ENCODE measurements around the gene CRISP3. TPM values are rescaled to one million over a fixed set of nuclear protein-coding genes. Genes with fewer than 3 reads are reported as not detected.

CRISP3 gene
- total RNA-seq, 5 donors from 2014 or later (not counting 1 experiment from before 2014, with no cell fraction given) = not detected

- Histone ChIP-seq H3K4me3 (ENCODE audit: control insufficient read depth in 1 of 2, extremely low read depth in 1 of 2, low read length in 1 of 2) (no peak overlapping the region), H3K27me3 (replicated peaks in 1 of 2; ENCODE audit: control insufficient read depth in 2 of 2, extremely low read depth in 1 of 2, insufficient read depth in 2 of 2, low read length in 1 of 2) (no peaks in the 10 kb centered on the region), H3K27ac (ENCODE audit: low read length) (no peak overlapping the region), H3K36me3 (ENCODE audit: control insufficient read depth in 2 of 2, extremely low read depth in 1 of 2, insufficient read depth in 1 of 2, low read length in 1 of 2) (no peaks in the 10 kb centered on the region), H3K4me1 (ENCODE audit: control insufficient read depth in 1 of 2, extremely low read depth in 1 of 2, insufficient read depth in 2 of 2, low read length in 2 of 2) (no peaks in the 10 kb centered on the region), H3K9me3 (no peaks in the 10 kb centered on the region)
- H3K36me3 Mint-ChIP-seq = no peaks in the 10 kb centered on the region
- H3K9me3 Mint-ChIP-seq = peaks cover 0 to 11% (median 5%) of the 10 kb centered on the region in 3 donors
- no peak for ATAC-seq (replicated peaks in 1 of 4)
- no peak for DNase-seq
- POLR2A ChIA-PET = no interaction called here
- no peaks in the 10 kb centered on the region for H3K27me3 Mint-ChIP-seq
- H3K27ac Mint-ChIP-seq = no peak overlapping the region
- no peaks in the 10 kb centered on the region for H3K4me1 Mint-ChIP-seq
- no peak overlapping the region for H3K4me3 Mint-ChIP-seq
- CTCF ChIA-PET = no interaction called here
Measured at GRCh38 chr6:49775043-49775442, 30.9 kb upstream of the CRISP3 start.

GRCh38 chr6:49772285-49772684, 28.1 kb upstream of the CRISP3 start:
- peaks cover 0 to 18% (median 5%) of the 10 kb centered on the region in 3 donors for H3K9me3 Mint-ChIP-seq
- Histone ChIP-seq H3K27me3 (replicated peaks in 1 of 2; ENCODE audit: control insufficient read depth in 2 of 2, extremely low read depth in 1 of 2, insufficient read depth in 2 of 2, low read length in 1 of 2) (no peaks in the 10 kb centered on the region), H3K36me3 (ENCODE audit: control insufficient read depth in 2 of 2, extremely low read depth in 1 of 2, insufficient read depth in 1 of 2, low read length in 1 of 2) (no peaks in the 10 kb centered on the region), H3K27ac (ENCODE audit: low read length) (no peak overlapping the region), H3K4me3 (ENCODE audit: control insufficient read depth in 1 of 2, extremely low read depth in 1 of 2, low read length in 1 of 2) (no peak overlapping the region), H3K4me1 (ENCODE audit: control insufficient read depth in 1 of 2, extremely low read depth in 1 of 2, insufficient read depth in 2 of 2, low read length in 2 of 2) (no peaks in the 10 kb centered on the region), H3K9me3 (no peaks in the 10 kb centered on the region)
- no peak overlapping the region for H3K4me3 Mint-ChIP-seq
- H3K27ac Mint-ChIP-seq = no peak overlapping the region
- ChIA-PET POLR2A (no interaction called here), CTCF (no interaction called here)
- ATAC-seq (replicated peaks in 1 of 4) (no peak), DNase-seq (no peak)
- 92% methylated on average over 3 of the region's 5 CpGs for WGBS (ENCODE audit: insufficient coverage)
- H3K27me3 Mint-ChIP-seq = no peaks in the 10 kb centered on the region
- no peaks in the 10 kb centered on the region for H3K4me1 Mint-ChIP-seq
- no peaks in the 10 kb centered on the region for H3K36me3 Mint-ChIP-seq

DNA sequence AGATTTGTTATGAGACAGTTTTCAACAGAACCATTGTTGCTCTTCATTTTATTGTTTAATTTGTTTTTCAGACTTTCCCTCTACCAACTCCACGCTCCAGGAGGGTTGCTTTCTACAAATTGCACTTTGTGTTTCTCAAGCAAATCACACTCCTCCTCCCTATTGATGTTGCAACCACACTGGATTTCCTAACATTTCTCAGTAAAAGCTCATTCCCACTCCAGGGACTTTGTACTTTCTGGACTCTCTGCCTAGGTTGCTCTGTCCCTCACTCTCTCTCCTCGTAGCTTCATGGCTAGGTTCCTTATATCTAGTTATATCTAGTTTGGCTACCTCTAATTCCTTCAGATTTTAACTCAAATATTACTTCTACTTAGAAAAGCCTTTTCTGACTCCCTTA, 22.6 kb upstream of the CRISP3 start:
- ATAC-seq (replicated peaks in 1 of 4) = no peak
- ChIA-PET CTCF (interaction anchor here in 1 of 2 donors (1.3 kb wide), 1 partner anchor 15 kb away, joined by 4 read pairs; no protein-coding TSS in a partner anchor), POLR2A (no interaction called here)
- no peaks in the 10 kb centered on the region for H3K36me3 Mint-ChIP-seq
- Histone ChIP-seq H3K4me1 (ENCODE audit: control insufficient read depth in 1 of 2, extremely low read depth in 1 of 2, insufficient read depth in 2 of 2, low read length in 2 of 2) (no peaks in the 10 kb centered on the region), H3K4me3 (ENCODE audit: control insufficient read depth in 1 of 2, extremely low read depth in 1 of 2, low read length in 1 of 2) (no peak overlapping the region), H3K36me3 (ENCODE audit: control insufficient read depth in 2 of 2, extremely low read depth in 1 of 2, insufficient read depth in 1 of 2, low read length in 1 of 2) (no peaks in the 10 kb centered on the region), H3K27me3 (replicated peaks in 1 of 2; ENCODE audit: control insufficient read depth in 2 of 2, extremely low read depth in 1 of 2, insufficient read depth in 2 of 2, low read length in 1 of 2) (no peaks in the 10 kb centered on the region), H3K9me3 (no peaks in the 10 kb centered on the region), H3K27ac (ENCODE audit: low read length) (no peak overlapping the region)
- no peak for DNase-seq
- no peak overlapping the region for H3K4me3 Mint-ChIP-seq
- no peaks in the 10 kb centered on the region for H3K4me1 Mint-ChIP-seq
- 75% methylated on average over 1 of the region's 2 CpGs for WGBS (ENCODE audit: insufficient coverage)
- H3K27ac Mint-ChIP-seq = no peak overlapping the region
- no peaks in the 10 kb centered on the region for H3K27me3 Mint-ChIP-seq
- H3K9me3 Mint-ChIP-seq = peaks cover 6 to 22% (median 10%) of the 10 kb centered on the region in 3 donors

GRCh38 chr6:49764571-49765236, 20.5 kb upstream of the CRISP3 start:
- Mint-ChIP-seq H3K27me3 (no peaks in the 10 kb centered on the region), H3K36me3 (no peaks in the 10 kb centered on the region), H3K4me3 (no peak overlapping the region), H3K9me3 (peaks cover 6 to 21% (median 10%) of the 10 kb centered on the region in 3 donors), H3K27ac (no peak overlapping the region), H3K4me1 (no peaks in the 10 kb centered on the region)
- Histone ChIP-seq H3K27me3 (replicated peaks in 1 of 2; ENCODE audit: control insufficient read depth in 2 of 2, extremely low read depth in 1 of 2, insufficient read depth in 2 of 2, low read length in 1 of 2) (no peaks in the 10 kb centered on the region), H3K36me3 (ENCODE audit: control insufficient read depth in 2 of 2, extremely low read depth in 1 of 2, insufficient read depth in 1 of 2, low read length in 1 of 2) (no peaks in the 10 kb centered on the region), H3K4me3 (ENCODE audit: control insufficient read depth in 1 of 2, extremely low read depth in 1 of 2, low read length in 1 of 2) (no peak overlapping the region), H3K4me1 (ENCODE audit: control insufficient read depth in 1 of 2, extremely low read depth in 1 of 2, insufficient read depth in 2 of 2, low read length in 2 of 2) (no peaks in the 10 kb centered on the region), H3K27ac (ENCODE audit: low read length) (no peak overlapping the region), H3K9me3 (no peaks in the 10 kb centered on the region)
- ATAC-seq (replicated peaks in 1 of 4) (no peak), DNase-seq (no peak)
- WGBS (ENCODE audit: insufficient coverage) = 88% methylated on average over 2 of the region's 2 CpGs
- ChIA-PET CTCF (no interaction called here), POLR2A (no interaction called here)

- H3K9me3 Mint-ChIP-seq = peaks cover 0 to 4% (median 4%) of the 10 kb centered on the region in 3 donors
- H3K36me3 ChIP-seq (ENCODE audit: control insufficient read depth in 2 of 2, extremely low read depth in 1 of 2, insufficient read depth in 1 of 2, low read length in 1 of 2) = no peaks in the 10 kb centered on the region
- WGBS (ENCODE audit: insufficient coverage) = no CpG with 5 or more reads among the region's 4 CpGs
Measured at GRCh38 chr6:49743429-49743828, 759 bp downstream of the CRISP3 start.

GRCh38 chr6:49739423-49739822, 4.8 kb downstream of the CRISP3 start:
- no peaks in the 10 kb centered on the region for H3K4me1 ChIP-seq (ENCODE audit: control insufficient read depth in 1 of 2, extremely low read depth in 1 of 2, insufficient read depth in 2 of 2, low read length in 2 of 2)
- ChIA-PET CTCF (no interaction called here), POLR2A (no interaction called here)
- no peak for ATAC-seq (replicated peaks in 1 of 4)
- H3K27me3 ChIP-seq (replicated peaks in 1 of 2; ENCODE audit: control insufficient read depth in 2 of 2, extremely low read depth in 1 of 2, insufficient read depth in 2 of 2, low read length in 1 of 2) = no peaks in the 10 kb centered on the region
- no peak overlapping the region for H3K4me3 Mint-ChIP-seq
- no peaks in the 10 kb centered on the region for H3K36me3 ChIP-seq (ENCODE audit: control insufficient read depth in 2 of 2, extremely low read depth in 1 of 2, insufficient read depth in 1 of 2, low read length in 1 of 2)
- H3K27ac ChIP-seq (ENCODE audit: low read length) = no peak overlapping the region
- H3K27me3 Mint-ChIP-seq = no peaks in the 10 kb centered on the region
- peaks cover 0 to 4% (median 3%) of the 10 kb centered on the region in 3 donors for H3K9me3 Mint-ChIP-seq
- no peak overlapping the region for H3K4me3 ChIP-seq (ENCODE audit: control insufficient read depth in 1 of 2, extremely low read depth in 1 of 2, low read length in 1 of 2)
- H3K36me3 Mint-ChIP-seq = no peaks in the 10 kb centered on the region
- no peak overlapping the region for H3K27ac Mint-ChIP-seq
- H3K9me3 ChIP-seq = no peaks in the 10 kb centered on the region
- H3K4me1 Mint-ChIP-seq = no peaks in the 10 kb centered on the region
- no peak for DNase-seq
- no CpG with 5 or more reads among the region's 2 CpGs for WGBS (ENCODE audit: insufficient coverage)

More at GRCh38 chr6:49743429-49743828, 759 bp downstream of the CRISP3 start:
- no peak for DNase-seq
- no peaks in the 10 kb centered on the region for H3K36me3 Mint-ChIP-seq
- no peak overlapping the region for H3K4me3 Mint-ChIP-seq
- H3K27me3 Mint-ChIP-seq = no peaks in the 10 kb centered on the region
- H3K27ac ChIP-seq (ENCODE audit: low read length) = no peak overlapping the region
- no peaks in the 10 kb centered on the region for H3K9me3 ChIP-seq
- ChIA-PET POLR2A (no interaction called here), CTCF (no interaction called here)
- H3K4me1 ChIP-seq (ENCODE audit: control insufficient read depth in 1 of 2, extremely low read depth in 1 of 2, insufficient read depth in 2 of 2, low read length in 2 of 2) = no peaks in the 10 kb centered on the region
- no peaks in the 10 kb centered on the region for H3K4me1 Mint-ChIP-seq
- H3K27me3 ChIP-seq (replicated peaks in 1 of 2; ENCODE audit: control insufficient read depth in 2 of 2, extremely low read depth in 1 of 2, insufficient read depth in 2 of 2, low read length in 1 of 2) = no peaks in the 10 kb centered on the region
- no peak for ATAC-seq (replicated peaks in 1 of 4)
- no peak overlapping the region for H3K27ac Mint-ChIP-seq
- no peak overlapping the region for H3K4me3 ChIP-seq (ENCODE audit: control insufficient read depth in 1 of 2, extremely low read depth in 1 of 2, low read length in 1 of 2)
